Erythroblast (primary cell): ENCODE measurements around the gene DIRAS1.

Source experiments
- GATA1 ChIP-seq: IDR thresholded peaks from 2 replicates; pipeline ENCODE4 v1.6.1; 2011; ENCODE audit warnings: low read depth, mild to moderate bottlenecking, control low read depth, low read length, moderate library complexity
- POLR2A ChIP-seq: IDR thresholded peaks from 2 replicates; pipeline ENCODE4 v1.6.1; 2011; ENCODE audit warnings: mild to moderate bottlenecking, low read length

GRCh38 chr19:2736550-2737190 is 15.5 kb upstream of the DIRAS1 start:
- TF ChIP-seq POLR2A: peak; percentile 31
- no peak for TF ChIP-seq GATA1
